ENCODE results near the gene SELENOM.

Gene SELENOM, protein sequence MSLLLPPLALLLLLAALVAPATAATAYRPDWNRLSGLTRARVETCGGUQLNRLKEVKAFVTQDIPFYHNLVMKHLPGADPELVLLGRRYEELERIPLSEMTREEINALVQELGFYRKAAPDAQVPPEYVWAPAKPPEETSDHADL

DNA sequence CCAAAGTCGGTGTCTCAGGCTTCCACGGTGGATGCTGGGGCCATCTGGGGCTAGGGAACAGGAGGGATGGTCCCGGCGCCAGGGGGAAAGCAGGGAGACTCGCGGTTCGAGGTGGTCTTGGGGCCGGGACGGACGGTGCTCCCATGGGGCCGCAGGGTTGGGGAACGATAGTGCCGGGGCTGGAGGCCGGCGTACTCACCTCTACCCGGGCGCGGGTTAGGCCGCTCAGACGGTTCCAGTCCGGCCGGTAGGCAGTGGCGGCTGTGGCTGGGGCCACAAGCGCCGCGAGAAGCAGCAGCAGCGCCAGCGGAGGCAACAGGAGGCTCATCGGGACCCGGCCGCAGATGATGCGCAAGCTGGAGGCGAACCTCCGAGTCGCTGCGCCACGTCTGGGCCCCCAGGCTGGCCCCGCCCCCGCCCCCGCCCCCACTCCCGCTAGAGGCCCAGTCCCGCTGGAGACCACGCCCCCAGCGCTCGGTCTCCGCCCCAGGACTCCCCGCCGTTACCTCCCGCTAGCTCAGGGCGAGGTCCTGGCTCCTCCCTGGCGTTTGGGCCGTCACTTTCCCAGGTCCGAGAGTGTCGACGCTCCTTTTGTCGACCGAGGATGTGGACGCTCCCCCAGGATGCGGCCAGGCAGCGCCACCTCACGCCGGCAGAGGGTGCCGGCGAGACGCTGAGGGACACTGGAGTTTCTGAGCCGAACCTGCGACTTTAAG, at the start of gene SELENOM:
SELENOM (minus strand) TSS at position 391 of the 716 bp plus-strand sequence; CDS start at position 328, 63 bp downstream.
- H2AFZ ChIP-seq (ENCODE audit: low read depth, low read length): peak within 1 kb of the TSS; percentile 73
- H3K4me2 ChIP-seq (ENCODE audit: insufficient read depth, low read length): peak within 1 kb of the TSS; percentile 85
- H3K27me3 ChIP-seq (ENCODE audit: insufficient read depth, low read length, poor library complexity): no peaks in the 10 kb centered on the region
- no peaks in the 10 kb centered on the region for H3K9me3 ChIP-seq (ENCODE audit: insufficient read depth, low read length, severe bottlenecking)
- peak within 1 kb of the TSS; percentile 13 to 61; a peak in 3 of 4 replicates for H3K4me3 ChIP-seq (ENCODE audit: low read depth in 1 of 2, low read length in 2 of 2)
- peak; percentile 80 for DNase-seq
- peaks cover 16% of the 10 kb centered on the region for H3K4me1 ChIP-seq (ENCODE audit: insufficient read depth, low read length)
- no peaks in the 10 kb centered on the region for H3K36me3 ChIP-seq (ENCODE audit: insufficient read depth, low read length)
- H3K9ac ChIP-seq (ENCODE audit: low read depth, low read length): peak within 1 kb of the TSS; percentile 36
- no peaks in the 10 kb centered on the region; the same call in 1 of the 2 replicates for H4K20me1 ChIP-seq (ENCODE audit: insufficient read depth, low read length)
- peak; percentile 92 for ATAC-seq (ENCODE audit: insufficient read depth, low read depth)
- no peak for TF ChIP-seq EZH2 (IDR thresholded peaks at IDR 0.05; ENCODE audit: borderline replicate concordance, low read depth, low read length, severe bottlenecking)
- TF ChIP-seq, protein P1, sequence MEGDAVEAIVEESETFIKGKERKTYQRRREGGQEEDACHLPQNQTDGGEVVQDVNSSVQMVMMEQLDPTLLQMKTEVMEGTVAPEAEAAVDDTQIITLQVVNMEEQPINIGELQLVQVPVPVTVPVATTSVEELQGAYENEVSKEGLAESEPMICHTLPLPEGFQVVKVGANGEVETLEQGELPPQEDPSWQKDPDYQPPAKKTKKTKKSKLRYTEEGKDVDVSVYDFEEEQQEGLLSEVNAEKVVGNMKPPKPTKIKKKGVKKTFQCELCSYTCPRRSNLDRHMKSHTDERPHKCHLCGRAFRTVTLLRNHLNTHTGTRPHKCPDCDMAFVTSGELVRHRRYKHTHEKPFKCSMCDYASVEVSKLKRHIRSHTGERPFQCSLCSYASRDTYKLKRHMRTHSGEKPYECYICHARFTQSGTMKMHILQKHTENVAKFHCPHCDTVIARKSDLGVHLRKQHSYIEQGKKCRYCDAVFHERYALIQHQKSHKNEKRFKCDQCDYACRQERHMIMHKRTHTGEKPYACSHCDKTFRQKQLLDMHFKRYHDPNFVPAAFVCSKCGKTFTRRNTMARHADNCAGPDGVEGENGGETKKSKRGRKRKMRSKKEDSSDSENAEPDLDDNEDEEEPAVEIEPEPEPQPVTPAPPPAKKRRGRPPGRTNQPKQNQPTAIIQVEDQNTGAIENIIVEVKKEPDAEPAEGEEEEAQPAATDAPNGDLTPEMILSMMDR (IDR thresholded peaks at IDR 0.05; ENCODE audit: borderline replicate concordance, extremely low read depth, low read length, poor library complexity, severe bottlenecking): peak; percentile 88
- no peak within 1 kb of the TSS for H3K27ac ChIP-seq (ENCODE audit: low read length)
- H3K79me2 ChIP-seq (ENCODE audit: insufficient read depth, low read length): no peaks in the 10 kb centered on the region

DNA sequence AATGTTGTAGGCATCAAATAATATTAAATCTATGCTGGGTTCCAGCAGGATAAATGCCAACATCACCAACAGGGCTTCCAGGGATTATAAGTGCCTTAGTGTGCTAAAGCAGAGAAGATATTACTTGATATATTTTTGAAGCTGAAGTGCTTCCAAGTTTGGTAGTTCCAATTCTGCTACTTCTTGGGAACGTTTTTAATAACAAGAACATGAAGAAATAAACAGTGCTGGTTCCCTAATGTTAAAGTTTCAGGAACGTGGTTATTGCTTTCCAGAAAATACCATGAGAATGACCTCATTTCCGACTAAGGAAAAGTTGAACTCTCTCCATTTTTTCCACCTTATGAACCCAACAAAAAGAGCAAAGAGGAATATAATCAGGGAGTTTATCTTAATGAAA, 48.1 kb upstream of the SELENOM start:
- H2AFZ ChIP-seq (ENCODE audit: low read depth, low read length): no peak overlapping the region

DNA sequence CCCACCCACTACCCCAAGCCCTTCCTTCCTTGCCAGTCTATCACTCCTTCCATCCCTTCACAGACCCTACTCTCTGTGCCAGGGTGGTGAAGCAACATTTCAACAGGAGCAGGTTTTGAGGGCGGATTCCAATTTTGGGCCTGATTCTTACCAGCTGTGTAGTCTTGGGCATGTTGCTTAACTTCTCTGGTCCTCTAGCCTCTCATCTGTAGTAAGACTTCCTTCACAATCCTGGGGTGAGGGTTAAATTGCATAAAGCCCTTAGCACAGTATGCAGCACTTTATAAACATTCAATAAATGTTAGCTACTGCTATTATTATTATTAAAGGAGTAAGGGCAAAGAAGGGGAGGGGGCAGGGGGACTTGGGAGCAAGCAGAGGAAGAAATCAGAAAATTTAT, 47.6 kb upstream of the SELENOM start:
- Histone ChIP-seq H3K9me3 (ENCODE audit: insufficient read depth, low read length, severe bottlenecking) (no peaks in the 10 kb centered on the region), H3K27ac (ENCODE audit: low read length) (no peak overlapping the region), H3K27me3 (ENCODE audit: insufficient read depth, low read length, poor library complexity) (no peaks in the 10 kb centered on the region), H2AFZ (ENCODE audit: low read depth, low read length) (no peak overlapping the region), H4K20me1 (ENCODE audit: insufficient read depth, low read length) (no peaks in the 10 kb centered on the region), H3K4me2 (ENCODE audit: insufficient read depth, low read length) (no peak overlapping the region), H3K4me3 (ENCODE audit: low read depth in 1 of 2, low read length in 2 of 2) (no peak overlapping the region), H3K9ac (ENCODE audit: low read depth, low read length) (no peak overlapping the region), H3K4me1 (ENCODE audit: insufficient read depth, low read length) (peaks cover 8% of the 10 kb centered on the region), H3K79me2 (ENCODE audit: insufficient read depth, low read length) (no peaks in the 10 kb centered on the region), H3K36me3 (ENCODE audit: insufficient read depth, low read length) (no peaks in the 10 kb centered on the region)
- DNase-seq: no peak
- TF ChIP-seq, protein P1 (IDR thresholded peaks at IDR 0.05; ENCODE audit: borderline replicate concordance, extremely low read depth, low read length, poor library complexity, severe bottlenecking): no peak
- no peak for TF ChIP-seq EZH2 (IDR thresholded peaks at IDR 0.05; ENCODE audit: borderline replicate concordance, low read depth, low read length, severe bottlenecking)
- no peak for ATAC-seq (ENCODE audit: insufficient read depth, low read depth)

More for the DNA sequence above, 48.1 kb upstream of the SELENOM start:
- Histone ChIP-seq H3K4me1 (ENCODE audit: insufficient read depth, low read length) (peaks cover 8% of the 10 kb centered on the region), H3K27me3 (ENCODE audit: insufficient read depth, low read length, poor library complexity) (no peaks in the 10 kb centered on the region), H4K20me1 (ENCODE audit: insufficient read depth, low read length) (no peaks in the 10 kb centered on the region), H3K9me3 (ENCODE audit: insufficient read depth, low read length, severe bottlenecking) (no peaks in the 10 kb centered on the region), H3K27ac (ENCODE audit: low read length) (no peak overlapping the region), H3K36me3 (ENCODE audit: insufficient read depth, low read length) (no peaks in the 10 kb centered on the region), H3K4me2 (ENCODE audit: insufficient read depth, low read length) (no peak overlapping the region), H3K4me3 (ENCODE audit: low read depth in 1 of 2, low read length in 2 of 2) (no peak overlapping the region), H3K9ac (ENCODE audit: low read depth, low read length) (no peak overlapping the region), H3K79me2 (ENCODE audit: insufficient read depth, low read length) (peaks cover 4% of the 10 kb centered on the region)
- ATAC-seq (ENCODE audit: insufficient read depth, low read depth): no peak
- TF ChIP-seq, protein P1 (IDR thresholded peaks at IDR 0.05; ENCODE audit: borderline replicate concordance, extremely low read depth, low read length, poor library complexity, severe bottlenecking): no peak
- no peak for TF ChIP-seq EZH2 (IDR thresholded peaks at IDR 0.05; ENCODE audit: borderline replicate concordance, low read depth, low read length, severe bottlenecking)
- DNase-seq: no peak

Data from DND-41 (cell line).